Stimulated activated CD4-positive, alpha-beta T cell treated with anti-CD3 and anti-CD28 coated beads, Interleukin-4, amount 100 ng/mL, for 48 hours (primary cell): ENCODE measurements around the gene COX5A.
"Not testable (repeated sequence)": the region's sequence is repeated elsewhere in the genome, so short reads cannot be mapped to it uniquely, and the experiment has no call there.

Experiments
- DNase-seq, 2 donors: peaks; one replicate each; pipeline ENCODE4 v3.0.0-alpha.2; 2020; ENCODE audit warnings: low read depth in 2 of 2

The COX5A gene

GRCh38 chr15:74902295-74903075 lies 35.4 kb downstream of the COX5A start:
- DNase-seq: no peak

- DNase-seq: peak; percentile 32 to 52
Observed at GRCh38 chr15:74901612-74902063, 36.2 kb downstream of the COX5A start.

GRCh38 chr15:74897300-74897701 lies 40.6 kb downstream of the COX5A start:
- no peak for DNase-seq

- DNase-seq: no peak
Observed at GRCh38 chr15:74896316-74896715, 41.6 kb downstream of the COX5A start.

- no peak for DNase-seq
Observed at GRCh38 chr15:74895830-74896229, 42.0 kb downstream of the COX5A start.

GRCh38 chr15:74894383-74894782 lies 43.5 kb downstream of the COX5A start:
- not testable (repeated sequence) for DNase-seq

GRCh38 chr15:74893627-74894026 lies 44.2 kb downstream of the COX5A start:
- no peak for DNase-seq

- no peak for DNase-seq
Observed at GRCh38 chr15:74892931-74893330, 44.9 kb downstream of the COX5A start.

GRCh38 chr15:74892313-74892712 lies 45.6 kb downstream of the COX5A start:
- DNase-seq: no peak

GRCh38 chr15:74891469-74891868 lies 46.4 kb downstream of the COX5A start:
- no peak for DNase-seq

GRCh38 chr15:74890665-74890960 lies 47.3 kb downstream of the COX5A start:
- DNase-seq: no peak

- peak; percentile 86 to 89 for DNase-seq
Observed at GRCh38 chr15:74889883-74890664, 47.8 kb downstream of the COX5A start, which contains the start of gene MPI. TSS of gene MPI (plus strand) at chr15:74890042. CDS start at chr15:74890074, 32 bp downstream.

- DNase-seq: no peak
Observed at GRCh38 chr15:74889390-74889882, 48.4 kb downstream of the COX5A start.

- DNase-seq: no peak
Observed at GRCh38 chr15:74888716-74889115, 49.2 kb downstream of the COX5A start.

GRCh38 chr15:74887537-74888193 lies 50.2 kb downstream of the COX5A start:
- DNase-seq: not testable (repeated sequence)

- no peak for DNase-seq
Observed at GRCh38 chr15:74885461-74885860, 52.4 kb downstream of the COX5A start.

GRCh38 chr15:74884428-74885223 lies 53.2 kb downstream of the COX5A start:
- DNase-seq: no peak

- DNase-seq: no peak
Observed at GRCh38 chr15:74882528-74882927, 55.3 kb downstream of the COX5A start.

GRCh38 chr15:74878273-74878672 lies 59.6 kb downstream of the COX5A start:
- no peak for DNase-seq

- DNase-seq: no peak
Observed at GRCh38 chr15:74873756-74874424, 64.0 kb downstream of the COX5A start.
